Endothelial cell of umbilical vein (primary cell): ENCODE data around the gene USP6NL. TPM values are rescaled to one million over a fixed set of nuclear protein-coding genes. Genes with fewer than 3 reads are reported as not detected.

Experiments
- BruUV-seq: library from RNA; stranded (reverse); fragments of 400-500 nt; replicated peaks from 2 replicates; lab custom pipeline; 2021; lab: Mats Ljungman, UMichigan
- CTCF ChIA-PET: fragments of 300-600, 350-600 bp; sonication (Branson Sonifier 250); formaldehyde crosslinking; loops from one replicate; lab custom pipeline; 2021; ENCODE audit warnings: antibody characterized with exemption, inconsistent platforms; lab: Charles Lee
- POLR2A ChIA-PET: fragments of 300-600, 350-600 bp; sonication (Branson Sonifier 250); formaldehyde crosslinking; loops from one replicate; lab custom pipeline; 2021; ENCODE audit warnings: antibody characterized with exemption, inconsistent platforms; lab: Charles Lee
- DNase-seq: peaks from one replicate; pipeline ENCODE4 v3.0.0-alpha.2; 2011; ENCODE audit warnings: low read depth, low spot score
- FAIRE-seq: peaks from 2 replicates; lab custom pipeline; 2011; peaks lifted over from hg19 to GRCh38; lab: Jason Lieb, UNC
- H2AFZ ChIP-seq: 2 replicates; pipeline ENCODE4 v1.6.0; 2012; ENCODE audit warnings: low read depth, low read length, control low read depth, inconsistent platforms
- H3K27ac ChIP-seq: 2 replicates; pipeline ENCODE4 v1.5.1; 2011; ENCODE audit warnings: low read depth, mild to moderate bottlenecking, control low read depth, low read length, moderate library complexity; ENCODE audit not compliant: insufficient read depth
- H3K27me3 ChIP-seq, 2 experiments: 2 replicates each; pipeline versions ENCODE4 v1.6.0 to v1.6.1; 2011; ENCODE audit warnings: low read length in 2 of 2, mixed read lengths in 1 of 2; ENCODE audit not compliant: control insufficient read depth in 2 of 2, insufficient read depth in 2 of 2
- H3K36me3 ChIP-seq, 2 experiments: 2 replicates in 1 of 2; 3 replicates in 1 of 2; pipeline ENCODE4 v1.5.1; 2011; ENCODE audit warnings: low read length in 2 of 2, mild to moderate bottlenecking in 1 of 2, moderate library complexity in 1 of 2; ENCODE audit not compliant: control insufficient read depth in 2 of 2, insufficient read depth in 2 of 2; ENCODE audit errors: extremely low read depth in 1 of 2
- H3K4me1 ChIP-seq: 3 replicates; pipeline ENCODE4 v1.5.1; 2011; ENCODE audit warnings: mild to moderate bottlenecking, low read length; ENCODE audit not compliant: control insufficient read depth, insufficient read depth; ENCODE audit errors: extremely low read depth
- H3K4me2 ChIP-seq: 2 replicates; pipeline ENCODE4 v1.6.1; 2011; ENCODE audit warnings: low read length, control low read depth, mixed read lengths; ENCODE audit not compliant: insufficient read depth
- H3K4me3 ChIP-seq, 3 experiments: fragments of 200-600 bp in 1 of 3; sonication (generic), shearing (Covaris generic) in 1 of 3; replicated peaks in 1 of 3; 2 replicates each; pipeline ENCODE4 v1.5.1; 2011 to 2016; ENCODE audit warnings: control low read depth in 3 of 3, low read length in 3 of 3, mild to moderate bottlenecking in 2 of 3, inconsistent platforms in 1 of 3, low read depth in 1 of 3, moderate library complexity in 1 of 3; ENCODE audit not compliant: insufficient read depth in 1 of 3
- H3K79me2 ChIP-seq: 2 replicates; pipeline ENCODE4 v1.6.0; 2012; ENCODE audit warnings: low read length, inconsistent platforms; ENCODE audit not compliant: control insufficient read depth, insufficient read depth
- H3K9ac ChIP-seq: replicated peaks from 2 replicates; pipeline ENCODE3; 2011; ENCODE audit warnings: low read length, control low read depth; ENCODE audit not compliant: insufficient read depth; ENCODE audit errors: extremely low read depth
- H3K9me1 ChIP-seq: replicated peaks from 3 replicates; pipeline ENCODE4 v1.6.0; 2011; ENCODE audit warnings: mild to moderate bottlenecking, low read length; ENCODE audit not compliant: control insufficient read depth, insufficient read depth; ENCODE audit errors: extremely low read depth
- H3K9me3 ChIP-seq: replicated peaks from 2 replicates; pipeline ENCODE4 v1.5.1; 2012; ENCODE audit warnings: low read length, inconsistent platforms; ENCODE audit not compliant: control insufficient read depth, insufficient read depth
- H4K20me1 ChIP-seq: replicated peaks from 2 replicates; pipeline ENCODE3; 2011; ENCODE audit warnings: mild to moderate bottlenecking, low read length; ENCODE audit not compliant: control insufficient read depth, insufficient read depth; ENCODE audit errors: extremely low read depth
- CTCF ChIP-seq, 2 donors: IDR thresholded peaks; 1 replicate in 1 of 2; 2 replicates in 1 of 2; pipeline ENCODE4 v1.5.1; 2011; ENCODE audit warnings: low read length in 2 of 2, mild to moderate bottlenecking in 2 of 2, moderate library complexity in 2 of 2, control low read depth in 1 of 2, inconsistent platforms in 1 of 2, low read depth in 1 of 2; ENCODE audit not compliant: insufficient read depth in 1 of 2; ENCODE audit errors: extremely low read depth in 1 of 2
- EZH2 ChIP-seq: IDR thresholded peaks from 2 replicates; pipeline ENCODE4 v1.6.1; 2012; ENCODE audit warnings: borderline replicate concordance, low read depth, mild to moderate bottlenecking, moderate library complexity, low read length, inconsistent platforms; ENCODE audit not compliant: severe bottlenecking
- FOS ChIP-seq: IDR thresholded peaks from 2 replicates; pipeline ENCODE4 v1.6.1; 2011; ENCODE audit warnings: mild to moderate bottlenecking, low read length, moderate library complexity, borderline replicate concordance; ENCODE audit not compliant: insufficient read depth
- GATA2 ChIP-seq: IDR thresholded peaks from 2 replicates; pipeline ENCODE4 v1.7.0; 2011; ENCODE audit warnings: low read depth, mild to moderate bottlenecking, moderate library complexity, mixed read lengths, low read length; ENCODE audit not compliant: insufficient read length, insufficient read depth
- JUN ChIP-seq: IDR thresholded peaks from 2 replicates; pipeline ENCODE4 v1.6.1; 2011; ENCODE audit warnings: borderline replicate concordance, low read depth; ENCODE audit not compliant: insufficient read length, insufficient read depth
- MAX ChIP-seq: IDR thresholded peaks from 2 replicates; pipeline ENCODE4 v1.6.1; 2011; ENCODE audit not compliant: insufficient read depth, insufficient read length
- MYC ChIP-seq: IDR thresholded peaks from one replicate; pipeline ENCODE4 v1.6.1; 2011; ENCODE audit warnings: mild to moderate bottlenecking, low read depth, low read length
- POLR2A ChIP-seq: IDR thresholded peaks from 2 replicates; pipeline ENCODE4 v1.6.1; 2012; ENCODE audit warnings: low read depth, mild to moderate bottlenecking, control low read depth, low read length
- POLR2AphosphoS5 ChIP-seq: IDR thresholded peaks from 2 replicates; pipeline ENCODE4 v1.6.1; 2012; ENCODE audit warnings: low read depth, mild to moderate bottlenecking, control low read depth, low read length, moderate library complexity; ENCODE audit not compliant: insufficient read depth
- dilution Hi-C: fragments of 300-500 bp; cut with MboI; formaldehyde crosslinking; loops from one replicate; pipeline ENCODE4 v1.15.0; 2019; ENCODE audit warnings: low sequenced_read_pairs; ENCODE audit not compliant: extremely low pct_ligation_motif_present
- intact Hi-C: fragments of 100-400 bp; cut with micrococcal nuclease; formaldehyde crosslinking; loops from one replicate; pipeline ENCODE4 v1.10.0; 2022
- polyA plus RNA-seq, 4 experiments: library from polyadenylated mRNA; depleted of rRNA in 3 of 4; stranded (reverse) in 3 of 4; unstranded in 1 of 4; fragments of >200 nt; gene quantifications; 2 replicates each; pipeline versions ENCODE4 v1.2.1 to v1.2.3, GENCODE V29; 2011 to 2012; ENCODE audit warnings: missing spikeins in 1 of 4
- total RNA-seq: library from RNA; stranded (reverse); gene quantifications from 2 replicates; pipeline ENCODE4 v1.2.3, GENCODE V29; 2021

USP6NL gene
- total and polyA plus RNA-seq, 2 donors (not counting 3 experiments of a cell fraction or from before 2014, with no cell fraction given) = 13.5 to 29.2 TPM

DNA sequence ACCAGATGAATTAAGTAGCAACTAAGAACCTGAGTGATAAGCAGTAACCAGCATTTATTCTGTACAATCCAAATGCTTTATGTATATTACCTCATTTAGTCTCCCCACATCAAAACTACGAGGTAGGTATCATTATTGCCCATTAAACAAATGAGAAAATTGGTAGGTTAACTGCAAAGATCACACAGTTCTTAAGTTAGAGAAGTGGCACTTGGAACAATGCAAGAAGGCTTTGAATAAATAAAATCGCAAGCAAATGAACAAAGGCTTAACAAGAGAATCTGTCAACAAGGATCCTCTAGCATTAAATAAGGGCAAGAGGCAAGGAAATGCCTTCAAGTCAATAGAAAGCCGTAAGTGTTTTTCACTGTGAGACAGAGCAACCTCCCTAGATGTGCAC, 70.2 kb downstream of the USP6NL start:
- no peaks in the 10 kb centered on the region for H3K9me3 ChIP-seq
- dilution Hi-C loops (no loop called here), intact Hi-C loops (no loop called here)
- H3K36me3 ChIP-seq = no peaks in the 10 kb centered on the region
- H3K9me1 ChIP-seq = no peaks in the 10 kb centered on the region
- peaks cover 8% of the 10 kb centered on the region for H4K20me1 ChIP-seq
- H2AFZ ChIP-seq = no peak overlapping the region
- no TSS peak for BruUV-seq
- H3K9ac ChIP-seq = no peak overlapping the region
- no peak overlapping the region for H3K4me3 ChIP-seq
- no peak overlapping the region for H3K4me2 ChIP-seq
- H3K27ac ChIP-seq = no peak overlapping the region
- H3K79me2 ChIP-seq = peaks cover 14% of the 10 kb centered on the region
- TF ChIP-seq POLR2AphosphoS5 = no peak
- TF ChIP-seq FOS = no peak
- no peak for TF ChIP-seq JUN
- no peak for TF ChIP-seq MAX
- TF ChIP-seq GATA2 = no peak
- no peak for TF ChIP-seq POLR2A
- no peak for TF ChIP-seq EZH2
- no peak for TF ChIP-seq CTCF (IDR thresholded peaks at IDR 0.05; ENCODE audit: extremely low read depth in 1 of 2, insufficient read depth in 1 of 2, low read depth in 1 of 2, low read length in 2 of 2)
- no peak for TF ChIP-seq MYC
- peaks cover 5% of the 10 kb centered on the region for H3K4me1 ChIP-seq
- POLR2A ChIA-PET = no interaction called here
- FAIRE-seq (no peak), DNase-seq (no peak)
- H3K27me3 ChIP-seq = no peaks in the 10 kb centered on the region
- CTCF ChIA-PET = interaction anchor here (1.0 to 1.5 kb wide), 2 partner anchors 184 kb away, joined by 3 to 6 read pairs; no protein-coding TSS in a partner anchor
